K562 (cell line): ENCODE data around the gene SOWAHB. TPM values are rescaled to one million over a fixed set of nuclear protein-coding genes. Genes with fewer than 3 reads are reported as not detected.

Experiments
- ATAC-seq: fragments of 200-7000 bp; cut with Tn5 transposase; 3 replicates; pipeline ENCODE4 v1.9.1; 2020; ENCODE audit warnings: moderate library complexity
- BruUV-seq: library from RNA; stranded (reverse); fragments of 400-500 nt; replicated peaks from 2 replicates; lab custom pipeline; 2021; lab: Mats Ljungman, UMichigan
- CTCF ChIA-PET: fragments of 300-600 bp; formaldehyde crosslinking; extraction: SDS; loops from one replicate; lab custom pipeline; 2021; ENCODE audit warnings: low intra/inter-chr PET ratio; lab: Yijun Ruan, JAX
- POLR2A ChIA-PET: fragments of 300-600, 350-650 bp; sonication (Branson Sonifier 250); formaldehyde crosslinking; extraction: SDS; loops from one replicate; lab custom pipeline; 2021; ENCODE audit warnings: antibody characterized with exemption, inconsistent platforms; lab: Yijun Ruan, JAX
- DNase-seq, 4 experiments: peaks; one replicate each; pipeline versions ENCODE4 v3.0.0 to v3.0.0-alpha.2; 2011 to 2018; ENCODE audit warnings: low spot score in 3 of 4, mixed read lengths in 3 of 4; ENCODE audit errors: extremely low read depth in 1 of 4
- FAIRE-seq: peaks from 2 replicates; lab custom pipeline; 2011; peaks lifted over from hg19 to GRCh38; lab: Jason Lieb, UNC
- H2AFZ ChIP-seq: 2 replicates; pipeline ENCODE4 v1.6.0; 2011; ENCODE audit warnings: low read depth, low read length, control low read depth, inconsistent platforms
- H3K27ac ChIP-seq: fragments of 200-600 bp; 3 replicates; pipeline ENCODE4 v1.8.0; 2011; ENCODE audit warnings: low read depth, mild to moderate bottlenecking, control low read depth, inconsistent platforms, low read length, moderate library complexity, mixed read lengths; ENCODE audit errors: extremely low read depth
- H3K27me3 ChIP-seq, 2 experiments: fragments of 300-600 bp in 1 of 2; 2 replicates in 1 of 2; 3 replicates in 1 of 2; pipeline versions ENCODE4 v1.6.0 to v1.8.0; 2011; ENCODE audit warnings: inconsistent platforms in 2 of 2, low read length in 2 of 2, mild to moderate bottlenecking in 1 of 2, mixed read lengths in 1 of 2, moderate library complexity in 1 of 2; ENCODE audit not compliant: control insufficient read depth in 2 of 2, insufficient read depth in 2 of 2
- H3K36me3 ChIP-seq: fragments of 300-600 bp; 3 replicates; pipeline ENCODE4 v1.8.0; 2011; ENCODE audit warnings: mild to moderate bottlenecking, low read length, inconsistent platforms; ENCODE audit not compliant: control insufficient read depth, insufficient read depth
- H3K4me1 ChIP-seq, 2 experiments: fragments of 200-600 bp in 1 of 2; replicated peaks in 1 of 2; 2 replicates in 1 of 2; 3 replicates in 1 of 2; pipeline versions ENCODE4 v1.5.1 to v1.8.0; 2011; ENCODE audit warnings: inconsistent platforms in 2 of 2, low read length in 2 of 2, mild to moderate bottlenecking in 1 of 2, mixed read lengths in 1 of 2, moderate library complexity in 1 of 2; ENCODE audit not compliant: control insufficient read depth in 2 of 2, insufficient read depth in 2 of 2
- H3K4me2 ChIP-seq: 2 replicates; pipeline ENCODE4 v1.6.1; 2011; ENCODE audit warnings: low read length, control low read depth, inconsistent platforms, mixed read lengths; ENCODE audit not compliant: insufficient read depth
- H3K4me3 ChIP-seq: fragments of 200-600 bp; sonication (generic), shearing (Covaris generic); 2 replicates; pipeline ENCODE4 v1.5.1; 2016; ENCODE audit warnings: control low read depth, inconsistent platforms
- H3K79me2 ChIP-seq: fragments of 200-600 bp; 3 replicates; pipeline ENCODE4 v1.8.0; 2011; ENCODE audit warnings: low read length, inconsistent platforms; ENCODE audit not compliant: control insufficient read depth, insufficient read depth
- H3K9ac ChIP-seq, 2 experiments: 2 replicates each; pipeline versions ENCODE4 v1.6.0 to v1.6.1; 2011; ENCODE audit warnings: low read depth in 2 of 2, low read length in 2 of 2, control low read depth in 1 of 2, inconsistent platforms in 1 of 2, mild to moderate bottlenecking in 1 of 2, mixed read lengths in 1 of 2; ENCODE audit not compliant: insufficient read depth in 1 of 2
- H3K9me1 ChIP-seq: one replicate; pipeline ENCODE4 v1.6.0; 2011; ENCODE audit warnings: inconsistent platforms, mild to moderate bottlenecking, low read length, moderate library complexity; ENCODE audit not compliant: control insufficient read depth, insufficient read depth
- H3K9me3 ChIP-seq: replicated peaks from 2 replicates; pipeline ENCODE4 v1.5.1; 2011; ENCODE audit warnings: low read depth, low read length, inconsistent platforms; ENCODE audit not compliant: control insufficient read depth, insufficient read depth
- H4K20me1 ChIP-seq: replicated peaks from 2 replicates; pipeline ENCODE4 v1.6.1; 2011; ENCODE audit warnings: low read length, inconsistent platforms, mixed read lengths; ENCODE audit not compliant: control insufficient read depth, insufficient read depth
- CREB3L1 ChIP-seq: fragments of 450-650 bp; IDR thresholded peaks from 2 replicates; pipeline ENCODE4 v1.6.1; 2014; ENCODE audit warnings: low read depth, mild to moderate bottlenecking, moderate library complexity, borderline replicate concordance
- ELF4 ChIP-seq: fragments of 450-650 bp; formaldehyde crosslinking; IDR thresholded peaks from 2 replicates; pipeline ENCODE4 v1.4.0; 2022; ENCODE audit warnings: missing genetic modification characterization
- OTX1 ChIP-seq: fragments of 450-650 bp; formaldehyde crosslinking; IDR thresholded peaks from 2 replicates; pipeline ENCODE4 v1.4.0; 2022; ENCODE audit warnings: mild to moderate bottlenecking
- RB1 ChIP-seq: fragments of 450-650 bp; IDR thresholded peaks from 2 replicates; pipeline ENCODE4 v1.6.1; 2017; ENCODE audit warnings: low read depth, mild to moderate bottlenecking
- TCF7 ChIP-seq: sonication (generic); IDR thresholded peaks from 2 replicates; pipeline ENCODE4 v1.6.1; 2016; ENCODE audit warnings: antibody characterized with exemption, borderline replicate concordance
- ZBTB26 ChIP-seq: fragments of 450-650 bp; formaldehyde crosslinking; IDR thresholded peaks from 2 replicates; pipeline ENCODE4 v1.4.0; 2022; ENCODE audit warnings: missing genetic modification characterization
- ZKSCAN8 ChIP-seq: fragments of 200-800 bp; sonication (Bioruptor generic); IDR thresholded peaks from 2 replicates; pipeline ENCODE4 v1.6.1; 2016; ENCODE audit warnings: missing genetic modification characterization, missing compliant biosample characterization
- ZNF143 ChIP-seq: sonication (generic); formaldehyde crosslinking; IDR thresholded peaks from 2 replicates; pipeline ENCODE4 v1.9.0; 2022; ENCODE audit warnings: mild to moderate bottlenecking, missing genetic modification reagents
- ZNF764 ChIP-seq: fragments of 250-450 bp; sonication (Bioruptor Pico); IDR thresholded peaks from 2 replicates; pipeline ENCODE4 v1.4.0; 2020; ENCODE audit warnings: low read depth, mild to moderate bottlenecking, moderate library complexity
- WGBS: fragments of 100-300 bp; shearing (Covaris generic); methylation state at CpG from one replicate; pipeline ENCODE4 v1.1.6; 2016; ENCODE audit warnings: low coverage, mixed read lengths; ENCODE audit not compliant: insufficient coverage; ENCODE audit errors: missing lambda C conversion rate; 5-methylcytosine and 5-hydroxymethylcytosine counted together
- in situ Hi-C: fragments of 300-500 bp; cut with MboI; formaldehyde crosslinking; loops from 4 replicates; pipeline ENCODE4 v1.15.0; 2018; ENCODE audit warnings: inconsistent platforms, mixed read lengths
- intact Hi-C: fragments of 100-400 bp; cut with micrococcal nuclease; formaldehyde crosslinking; loops from 2 replicates; pipeline ENCODE4 v1.14.2; 2022
- polyA plus RNA-seq, 8 experiments: library from polyadenylated mRNA; depleted of rRNA in 4 of 8; stranded (reverse) in 5 of 8; unstranded in 3 of 8; fragments of >200 nt; fragmentation: Nextera tagmentation in 2 of 8; fragmentation: Illumina TruSeq in 1 of 8; extraction: Ambion mirVana in 2 of 8; extraction: Trizol in 1 of 8; gene quantifications; 2 replicates each; pipeline versions ENCODE4 v1.2.1 to v1.2.3, GENCODE V29; 2011 to 2014; ENCODE audit warnings: inconsistent platforms in 1 of 8, missing spikeins in 1 of 8
- total RNA-seq, 7 experiments: library from RNA; depleted of rRNA in 6 of 7; stranded (reverse); fragments of >200 nt in 6 of 7; fragmentation: Illumina TruSeq in 2 of 7; extraction: Trizol in 2 of 7; gene quantifications; 2 replicates each; pipeline versions ENCODE4 v1.2.1 to v1.2.3, GENCODE V29; 2011 to 2021; ENCODE audit warnings: low replicate concordance in 1 of 7

SOWAHB gene
- total and polyA plus RNA-seq, 9 of the 15 experiments (the other 6 are each of a cell fraction or from before 2014, with no cell fraction given), result not detected

GRCh38 chr4:76851375-76851774 is 46.6 kb downstream of the SOWAHB start:
- H3K36me3 ChIP-seq, result no peaks in the 10 kb centered on the region
- H4K20me1 ChIP-seq, result no peaks in the 10 kb centered on the region
- CTCF ChIA-PET, result no interaction called here
- TF ChIP-seq ZNF764 (CRISPR knock-in tag) (no peak), ZBTB26 (CRISPR knock-in tag) (no peak), CREB3L1 (no peak), OTX1 (CRISPR knock-in tag) (no peak), RB1 (no peak), TCF7 (no peak), ZKSCAN8 (CRISPR knock-in tag) (no peak), ELF4 (CRISPR knock-in tag) (no peak), ZNF143 (CRISPR knock-in tag) (no peak)
- H3K9ac ChIP-seq, result no peak overlapping the region
- DNase-seq, result no peak
- in situ Hi-C loops, result no loop called here
- POLR2A ChIA-PET, result no interaction called here
- intact Hi-C loops, result no loop called here
- H3K27ac ChIP-seq, result no peak overlapping the region
- FAIRE-seq, result no peak
- no peaks in the 10 kb centered on the region for H3K27me3 ChIP-seq
- H3K79me2 ChIP-seq, result no peaks in the 10 kb centered on the region
- no peak overlapping the region for H3K4me3 ChIP-seq
- no peak overlapping the region for H2AFZ ChIP-seq
- no peak overlapping the region for H3K4me2 ChIP-seq
- H3K9me1 ChIP-seq, result no peaks in the 10 kb centered on the region
- H3K4me1 ChIP-seq, result no peaks in the 10 kb centered on the region
- no TSS peak for BruUV-seq
- 3% methylated on average over 2 of the region's 2 CpGs for WGBS
- no peak for ATAC-seq
- no peaks in the 10 kb centered on the region for H3K9me3 ChIP-seq
